Measurements from ENCODE around the gene BMPER.

- TF ChIP-seq USF2 (IDR thresholded peaks at IDR 0.05; ENCODE audit: low read length) (no peak), POLR2AphosphoS5 (IDR thresholded peaks at IDR 0.05; ENCODE audit: low read depth, low read length) (no peak), EZH2 (IDR thresholded peaks at IDR 0.05; ENCODE audit: low read depth, low read length, severe bottlenecking) (no peak)
Measured at GRCh38 chr7:33886149-33886623, 19.2 kb upstream of the BMPER start.

Measured in H1 (cell line).